Kidney capillary endothelial cell (primary cell): ENCODE measurements around the gene KLK7.

Source experiments
- DNase-seq: peaks from one replicate; pipeline ENCODE4 v3.0.0-alpha.2; 2018; ENCODE audit warnings: low spot score

Gene KLK7

DNA sequence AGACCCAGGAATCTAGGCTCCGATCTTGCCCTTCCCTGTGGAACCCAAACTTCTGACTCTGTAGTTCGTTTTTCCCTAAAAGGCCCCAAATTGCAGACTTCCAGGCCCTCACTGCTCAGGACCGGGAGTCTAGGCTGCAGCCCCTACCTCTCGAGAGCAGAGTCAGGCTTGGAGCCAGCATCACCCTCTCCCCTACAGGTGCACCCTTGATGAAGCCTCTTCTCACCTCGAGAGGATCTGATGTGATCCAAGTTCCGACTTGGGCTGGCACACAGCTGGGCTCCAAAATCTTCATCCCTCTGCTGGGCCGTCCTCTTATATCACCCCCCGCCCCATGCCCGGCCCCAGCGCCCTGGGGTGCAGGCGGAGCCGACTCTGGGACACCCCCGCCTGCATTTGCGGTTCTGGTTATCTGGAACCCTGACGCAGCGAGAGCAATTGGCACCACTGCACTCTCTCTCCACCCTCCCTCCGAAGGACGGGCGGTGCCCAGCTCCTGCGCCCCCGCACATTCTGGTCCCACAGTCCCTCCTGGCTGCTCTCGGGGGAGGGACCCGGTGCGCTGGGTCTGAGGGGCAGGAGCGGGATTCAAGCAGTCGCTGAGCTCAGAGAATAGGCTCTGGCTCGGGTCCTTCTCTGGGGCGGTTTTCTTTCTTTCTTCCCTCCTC lies at the start of gene KLK7:
KLK7 (minus strand) TSS at position 293 of the 668 bp plus-strand sequence. CDS start 1,518 bp downstream, outside the sequence.
- DNase-seq = no peak

DNA sequence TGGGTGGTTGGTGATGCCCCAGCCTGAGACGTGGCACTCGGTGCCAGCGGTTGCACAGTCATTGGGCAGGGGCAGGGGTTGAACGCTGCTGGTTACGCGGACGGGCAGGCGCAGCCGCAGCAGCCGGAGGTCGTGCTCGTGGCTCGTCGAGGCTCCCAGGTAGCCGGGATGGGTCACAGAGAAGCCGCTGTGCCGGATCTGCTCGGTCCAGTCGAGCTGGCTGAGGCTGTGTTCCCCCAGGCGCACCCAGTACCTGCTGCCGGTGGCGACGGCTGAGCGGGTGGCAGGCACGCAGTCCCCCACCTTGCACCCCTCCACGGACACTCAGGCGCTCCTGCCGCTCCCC lies 48.1 kb upstream of the KLK7 start:
- DNase-seq = no peak

DNA sequence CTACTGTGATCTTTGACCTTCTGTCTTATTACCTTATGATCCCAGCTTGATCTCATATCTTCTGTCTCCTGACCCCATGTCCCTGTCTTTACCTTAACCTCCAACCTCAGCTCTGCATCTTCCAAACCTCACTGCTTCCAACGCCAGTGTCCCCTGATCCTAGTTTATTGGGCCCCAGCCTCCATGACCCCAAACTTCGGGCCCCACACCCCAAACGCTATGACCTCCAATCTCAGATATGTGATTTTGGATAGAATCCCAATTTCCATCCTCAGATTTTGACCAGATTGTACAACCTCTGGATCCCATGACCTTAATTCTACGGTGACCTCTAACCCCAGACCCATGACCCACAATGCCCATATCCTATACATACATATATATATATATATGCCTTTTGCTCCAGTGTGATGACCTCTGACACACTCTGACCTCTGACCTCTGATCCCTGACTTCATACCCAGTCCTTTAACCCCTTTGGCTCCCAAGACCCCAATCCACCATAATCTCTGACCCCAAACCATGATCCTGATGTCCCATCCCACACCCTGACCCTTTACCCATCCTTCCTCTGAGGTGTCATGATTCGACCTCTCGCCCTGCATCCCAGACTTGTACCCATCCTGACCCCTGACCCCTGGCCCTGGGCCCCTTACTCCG lies 47.6 kb upstream of the KLK7 start:
- DNase-seq = no peak

DNA sequence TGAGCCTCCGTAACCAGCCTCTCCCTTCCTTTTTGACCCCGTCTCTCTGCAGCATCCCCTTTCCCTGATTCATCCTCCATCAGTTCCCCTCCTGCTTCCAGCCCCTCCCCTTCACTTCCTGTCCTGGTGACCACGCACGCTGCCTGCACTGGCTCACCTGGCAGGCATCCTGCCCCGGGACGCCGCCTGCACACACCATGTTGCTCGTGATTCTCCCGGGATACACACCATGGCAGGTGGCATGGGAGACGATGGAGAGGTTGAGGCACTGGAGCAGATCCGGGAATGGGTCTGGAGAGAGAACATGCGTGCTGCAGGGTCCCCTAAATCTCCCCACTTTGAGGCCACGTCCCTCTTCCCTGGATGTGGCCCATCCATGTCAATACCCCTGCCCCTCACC lies 46.9 kb upstream of the KLK7 start:
- DNase-seq = no peak

DNA sequence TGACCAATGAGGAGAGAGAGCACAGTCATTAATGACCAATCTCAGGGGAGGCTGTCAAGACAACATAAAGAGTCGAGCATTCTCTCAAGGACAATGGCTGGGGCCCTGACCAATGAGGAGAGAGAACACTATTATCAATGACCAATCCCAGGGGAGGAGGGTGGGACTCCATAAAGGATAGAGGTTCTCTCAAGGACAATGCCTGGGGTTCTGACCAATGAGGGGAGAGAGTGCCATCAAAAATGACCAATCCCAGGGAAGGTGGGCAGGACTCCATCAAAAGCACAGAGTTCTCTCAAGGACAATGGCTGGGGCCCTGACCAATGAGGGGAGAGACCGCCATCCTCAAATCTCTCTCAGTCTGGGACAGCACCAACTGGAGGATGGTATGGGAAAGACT lies 46.0 kb upstream of the KLK7 start:
- no peak for DNase-seq

DNA sequence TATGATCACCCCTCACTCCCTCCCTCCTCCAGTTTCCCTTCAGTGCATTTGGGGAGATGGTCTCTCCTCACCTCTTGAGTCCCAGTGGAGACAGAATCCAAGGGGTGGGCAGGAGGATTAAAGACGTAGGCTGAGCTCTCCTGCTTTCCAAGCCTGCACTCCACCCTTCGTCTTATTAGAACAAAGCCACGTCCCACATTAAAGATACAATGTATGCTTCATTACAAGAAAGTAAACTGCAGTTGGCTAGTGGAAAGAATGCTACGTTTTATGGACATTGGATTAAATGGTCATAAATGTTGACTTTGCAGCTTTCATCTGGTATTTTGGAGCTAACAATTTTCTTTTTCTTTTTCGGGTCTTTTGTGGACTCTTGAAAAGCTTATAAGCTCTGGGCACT lies 44.2 kb upstream of the KLK7 start:
- DNase-seq = no peak

DNA sequence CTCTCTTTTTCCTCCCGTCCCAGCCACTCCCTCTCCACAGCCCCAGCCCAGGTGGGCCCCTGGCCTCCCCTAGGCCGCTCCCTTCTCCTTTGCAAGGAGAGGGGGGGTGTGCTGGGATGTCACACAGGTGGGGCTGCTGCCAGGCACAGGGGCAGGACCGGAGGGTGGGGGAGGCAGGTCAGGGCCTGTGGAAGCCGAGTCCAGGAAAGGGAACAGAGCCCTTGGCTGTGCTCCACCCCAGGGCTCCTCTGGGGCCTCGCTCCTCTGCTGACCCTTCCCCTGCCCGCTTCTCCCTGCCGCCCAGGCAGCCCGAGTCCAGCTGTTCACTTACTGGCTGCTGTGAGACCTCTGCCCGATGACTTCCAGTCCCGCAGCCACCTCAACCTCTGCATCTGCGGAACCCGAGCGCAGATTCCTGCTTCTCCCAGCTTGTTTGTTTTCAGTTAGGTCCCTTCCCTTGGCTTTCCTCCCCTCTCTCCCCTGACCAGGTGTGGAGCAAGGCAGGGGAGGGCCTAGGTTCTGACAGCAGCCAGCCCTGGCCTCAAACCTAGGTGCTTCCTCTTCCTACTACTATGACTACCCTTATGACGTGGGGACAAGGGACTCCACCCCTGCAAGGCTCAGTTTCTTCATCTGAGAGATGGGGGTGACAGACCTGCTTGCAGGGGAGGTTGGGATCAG lies 43.5 kb upstream of the KLK7 start:
- no peak for DNase-seq

DNA sequence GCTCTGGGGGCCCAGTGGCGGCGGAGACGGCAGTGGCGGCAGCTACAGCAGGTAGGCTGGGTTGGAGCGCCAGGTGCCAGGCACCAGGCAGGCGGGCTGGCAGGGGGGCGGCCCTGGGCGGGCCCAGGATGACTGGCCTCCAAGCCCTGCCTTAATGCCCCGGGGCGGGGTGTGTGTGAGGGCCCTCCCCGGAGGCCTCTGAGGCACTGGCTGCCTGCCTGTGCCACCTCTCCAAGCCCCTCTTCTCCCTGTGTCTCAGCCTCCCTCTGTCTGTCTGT lies 42.8 kb upstream of the KLK7 start, which contains the start of gene KLK11:
KLK11 (minus strand) TSS at position 63 of the 278 bp plus-strand sequence. CDS start 985 bp downstream, outside the sequence.
- no peak for DNase-seq

DNA sequence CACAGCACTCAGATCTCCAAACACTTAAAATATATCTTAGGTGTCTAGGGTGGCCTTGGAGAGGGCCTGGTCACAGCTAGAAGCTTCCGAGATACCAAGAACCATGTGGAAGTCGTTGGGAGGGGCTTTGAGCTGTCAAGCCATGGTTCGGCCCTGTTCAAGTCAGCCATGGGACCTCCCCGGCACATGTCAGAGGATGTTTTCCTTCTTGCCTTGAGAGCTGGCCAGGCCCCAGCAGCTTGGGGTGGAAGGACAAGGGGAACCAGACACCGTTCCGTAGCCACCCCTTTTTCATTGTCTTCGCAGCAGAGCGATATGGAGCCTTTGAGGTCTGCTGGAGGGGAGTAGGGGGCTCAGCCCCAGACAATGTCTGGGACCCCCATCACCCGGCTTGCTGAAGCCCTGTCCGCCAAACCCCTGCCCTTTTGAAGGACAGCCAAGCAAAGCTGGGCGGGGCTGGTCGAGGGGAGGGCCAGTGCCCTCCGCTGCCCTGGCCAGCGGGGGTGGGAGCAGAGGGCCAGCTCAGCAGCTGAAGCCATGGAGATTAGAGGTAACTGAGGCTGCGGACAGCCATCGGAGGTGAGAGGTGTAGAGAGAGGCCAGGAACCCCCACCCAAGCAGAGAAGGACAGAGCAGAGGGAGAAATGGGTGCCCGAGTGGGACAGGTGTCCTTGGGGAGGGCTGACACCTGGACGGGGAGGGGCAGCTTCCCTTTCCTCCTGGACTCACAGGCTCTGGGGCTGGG lies 42.3 kb upstream of the KLK7 start:
- DNase-seq = no peak

DNA sequence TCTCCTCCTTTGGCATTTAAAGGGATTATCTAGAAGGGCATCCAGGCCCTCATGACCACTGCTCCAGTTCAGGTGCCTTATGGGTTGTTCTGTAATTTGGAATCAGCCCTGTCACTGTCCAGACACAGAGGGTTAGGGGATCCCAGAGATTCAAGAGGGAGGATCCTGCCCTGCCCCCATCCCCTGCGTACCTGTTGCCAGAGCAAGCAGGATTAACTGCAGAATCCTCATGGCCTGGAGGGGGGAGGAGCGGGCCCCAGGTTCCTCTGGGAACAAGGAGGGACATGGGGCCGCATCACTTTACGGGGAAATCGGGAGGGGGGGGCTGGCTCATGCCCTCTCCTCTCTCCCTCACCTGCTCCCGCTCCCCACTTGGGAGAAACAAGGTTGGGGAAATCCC lies 41.7 kb upstream of the KLK7 start:
- no peak for DNase-seq

DNA sequence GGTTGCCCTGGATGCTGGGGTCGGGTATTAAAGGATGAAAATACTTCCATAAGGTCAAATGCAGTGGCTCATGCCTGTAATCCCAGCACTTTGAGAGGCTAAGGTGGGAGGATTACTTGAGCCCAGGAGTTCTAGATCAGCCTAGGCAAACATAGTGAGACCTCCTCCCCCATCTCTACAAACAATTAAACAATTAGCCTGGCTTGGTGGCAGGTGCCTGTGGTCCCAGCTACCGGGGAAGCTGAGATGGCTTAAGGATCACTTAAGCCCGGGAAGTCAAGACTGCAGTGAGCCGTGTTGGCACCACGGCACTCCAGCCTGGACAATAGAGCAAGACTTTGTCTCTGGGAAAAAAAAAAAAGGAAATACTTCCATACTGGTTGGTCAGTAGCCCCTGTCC lies 41.2 kb upstream of the KLK7 start:
- no peak for DNase-seq

DNA sequence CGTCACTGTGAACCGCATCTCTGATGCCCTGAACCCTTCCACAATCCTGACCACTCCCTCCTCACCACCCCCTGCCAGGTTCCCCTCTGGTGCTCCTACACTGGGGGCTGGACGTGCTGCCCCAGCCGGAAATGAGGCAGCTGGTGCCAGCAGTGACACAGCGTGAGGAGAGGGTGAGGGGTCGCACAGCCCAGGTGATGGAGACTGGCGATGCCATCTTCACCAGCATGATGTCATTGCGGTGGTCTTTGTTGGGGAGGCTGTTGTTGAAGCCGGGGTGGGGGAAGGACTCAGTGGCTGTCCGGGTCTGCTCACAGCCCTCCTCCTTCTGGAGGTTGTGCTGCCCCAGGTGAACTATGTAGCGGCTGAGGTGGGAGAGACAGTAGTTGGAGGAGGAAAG lies 40.2 kb upstream of the KLK7 start:
- DNase-seq = no peak

DNA sequence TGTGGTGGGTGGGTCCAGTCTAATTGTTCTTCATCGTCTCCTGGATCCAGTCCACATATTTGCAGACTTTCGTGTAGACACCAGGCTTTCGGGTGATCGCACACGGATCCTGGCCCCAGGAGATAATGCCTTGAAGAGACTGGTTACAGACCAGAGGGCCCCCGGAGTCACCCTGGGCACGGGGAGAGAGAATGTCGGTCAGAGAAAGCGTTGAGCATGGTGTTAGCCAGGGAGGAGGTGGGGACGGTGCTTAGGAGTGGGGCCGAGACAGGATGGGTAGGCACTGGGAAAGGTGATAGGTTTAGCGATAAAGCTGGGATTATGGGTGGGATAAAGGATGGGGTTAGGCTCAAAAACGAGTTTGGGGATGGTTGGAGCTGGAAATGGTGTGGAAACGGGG lies 38.8 kb upstream of the KLK7 start:
- no peak for DNase-seq

DNA sequence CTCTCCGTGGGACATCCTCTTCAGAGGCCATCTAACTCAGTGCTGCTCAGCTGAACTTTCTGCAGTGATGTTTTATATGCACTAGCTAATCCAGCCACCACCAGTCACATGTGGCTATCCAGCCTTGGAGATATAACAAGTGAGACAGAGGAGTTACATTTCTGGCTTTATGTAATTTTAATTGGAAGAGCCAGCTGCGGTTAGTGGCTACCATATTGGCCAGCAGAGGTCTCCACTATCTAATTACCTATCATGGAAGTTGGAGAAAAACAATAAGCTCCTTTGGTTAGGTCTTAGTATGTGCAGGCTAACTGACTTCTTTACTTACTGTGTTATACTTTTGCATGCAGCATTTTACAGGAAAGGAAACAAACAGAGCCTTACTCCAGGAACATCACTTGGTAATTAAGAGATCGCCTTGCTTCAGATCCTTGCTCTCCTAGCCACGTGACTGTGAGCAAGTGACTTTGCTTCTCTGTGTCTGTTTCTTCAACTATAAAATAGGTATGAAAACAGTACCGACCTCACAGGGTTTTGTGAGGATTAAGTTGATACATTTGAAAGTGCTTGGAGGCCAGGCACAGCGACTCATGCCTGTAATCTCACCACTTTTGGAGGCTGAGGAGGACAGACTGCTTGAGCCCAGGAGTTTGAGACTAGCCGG lies 37.4 kb upstream of the KLK7 start:
- peak; percentile 53 for DNase-seq

DNA sequence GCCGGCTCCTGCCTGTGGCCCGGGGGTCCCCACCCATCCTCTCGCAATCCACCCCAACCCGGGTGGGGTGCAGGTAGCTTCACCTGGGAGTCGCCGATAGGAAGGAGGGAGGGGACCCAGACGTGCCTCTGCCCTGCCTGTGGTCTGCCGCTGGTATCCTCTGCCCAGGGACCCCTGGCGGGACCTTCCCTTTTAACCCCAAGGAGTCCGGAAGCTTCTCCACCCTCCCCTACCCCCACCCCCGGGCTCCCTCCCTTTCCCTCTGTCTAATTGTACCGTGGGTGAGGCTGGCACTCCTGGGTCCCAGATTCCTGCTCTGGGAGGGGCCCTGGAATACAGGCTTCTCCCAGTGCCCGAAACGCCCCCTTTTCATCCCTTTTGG lies 35.8 kb upstream of the KLK7 start, which contains the start of gene KLK10:
KLK10 (minus strand) TSS at position 166 of the 382 bp plus-strand sequence. CDS start 579 bp downstream, outside the sequence.
- no peak for DNase-seq

DNA sequence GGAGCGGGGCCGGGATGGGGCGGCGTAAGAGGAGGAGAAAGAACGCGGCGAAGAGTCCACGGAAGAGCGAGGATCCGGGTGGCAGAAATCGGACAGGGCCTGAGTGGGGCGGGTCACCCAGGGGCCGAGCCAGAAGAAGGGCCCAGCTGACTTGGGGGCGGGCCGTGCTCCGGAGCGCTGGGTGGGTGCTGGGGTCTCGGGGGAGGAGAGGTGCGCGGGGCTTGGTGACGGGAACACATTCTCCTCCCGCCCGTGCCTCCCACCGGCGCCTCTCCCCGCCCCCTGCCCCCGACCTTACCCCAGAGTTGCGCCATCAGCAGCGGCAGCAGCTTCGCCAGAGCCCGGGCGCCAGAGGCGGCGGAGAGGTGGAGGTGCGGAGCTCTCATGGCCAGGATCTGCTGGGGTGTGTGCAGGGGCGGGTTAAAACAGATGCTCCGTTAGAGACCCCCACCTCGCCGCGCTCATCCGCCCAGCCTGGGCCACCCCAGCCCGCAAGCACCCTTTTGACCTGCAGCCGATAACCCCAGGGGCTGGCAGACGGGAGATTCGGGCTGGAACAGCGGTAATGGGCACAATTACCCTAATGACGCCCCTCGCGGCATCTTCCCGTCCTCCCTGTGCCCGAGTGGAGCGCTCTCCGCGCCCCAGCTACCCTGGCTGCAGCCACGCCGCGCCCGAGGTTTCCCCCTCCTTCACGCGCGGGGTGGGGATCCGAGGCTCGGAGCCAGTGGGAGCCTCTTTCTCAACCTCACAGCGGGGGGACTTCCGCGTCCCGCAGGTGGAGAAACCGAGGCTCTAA lies 35.2 kb upstream of the KLK7 start:
- no peak for DNase-seq

DNA sequence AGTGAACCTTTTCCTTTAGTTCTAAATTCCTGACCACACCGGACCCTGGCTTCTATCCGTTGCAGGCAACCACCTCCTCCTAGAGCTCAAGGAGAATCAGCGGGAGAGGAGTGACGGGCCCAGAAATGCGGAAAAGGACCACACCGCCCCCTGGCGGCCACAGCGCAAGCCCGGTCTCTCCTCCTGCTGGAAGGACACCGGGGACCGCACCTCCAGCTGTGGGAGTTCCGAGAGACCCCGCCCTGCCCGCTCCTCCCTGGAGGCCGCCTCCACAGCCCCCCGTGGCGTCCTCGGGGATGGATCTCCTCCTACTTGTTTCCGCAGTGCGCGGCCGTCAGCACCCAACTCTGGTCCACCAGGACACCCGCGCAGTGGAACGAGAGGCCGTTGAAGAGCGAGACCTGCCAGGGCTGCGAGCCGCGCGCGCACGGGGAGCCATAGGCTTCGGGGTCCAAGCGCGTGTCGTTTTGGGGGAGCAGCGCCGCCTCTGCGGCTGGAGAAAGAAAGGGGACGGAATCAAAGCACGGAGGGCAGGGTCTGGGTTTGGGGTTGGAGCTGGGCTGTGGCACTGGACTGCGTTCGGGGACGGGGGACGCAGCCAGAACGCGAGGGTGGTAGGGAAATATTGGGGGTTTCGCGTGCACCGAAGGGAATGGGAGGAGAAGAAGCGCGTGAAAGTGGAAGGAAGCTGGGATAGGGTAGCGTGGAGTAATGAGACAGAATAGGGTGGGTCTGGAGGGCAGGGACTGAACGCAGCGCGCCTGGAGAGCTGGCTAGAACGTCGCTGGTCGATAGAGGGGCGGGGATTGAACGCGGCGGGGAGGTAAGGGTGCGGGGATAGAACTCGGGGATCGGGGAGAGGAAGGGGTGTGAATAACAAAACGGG lies 33.3 kb upstream of the KLK7 start:
- DNase-seq = peak; percentile 36

DNA sequence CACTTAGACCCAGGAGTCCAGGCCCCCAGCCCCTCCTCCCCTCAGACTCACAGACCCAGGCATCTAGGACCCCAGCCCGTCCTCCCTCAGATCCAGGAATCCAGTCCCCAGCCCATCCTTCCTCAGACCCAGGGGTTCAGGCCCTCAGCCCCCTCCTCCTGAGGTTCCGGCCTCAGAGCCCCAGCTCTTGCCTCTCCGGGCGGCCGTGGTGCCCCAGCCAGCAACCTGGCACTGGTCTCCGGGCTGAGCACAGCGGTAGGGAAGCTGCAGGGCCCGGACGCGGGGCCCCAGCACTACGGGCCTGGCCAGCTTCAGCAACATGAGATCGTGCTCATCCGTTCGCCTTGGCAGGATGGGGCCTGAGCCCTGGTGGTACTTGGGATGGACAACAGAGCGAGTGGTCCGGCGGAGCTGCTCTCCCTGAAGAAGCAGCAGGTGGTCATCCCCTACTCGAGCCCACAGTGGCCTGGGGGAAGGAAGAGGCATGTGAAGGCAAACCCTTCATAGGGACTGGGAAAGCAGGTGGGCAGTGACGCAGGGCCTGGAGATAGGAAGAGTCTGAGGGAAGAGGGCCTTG lies 32.1 kb upstream of the KLK7 start:
- DNase-seq = no peak

DNA sequence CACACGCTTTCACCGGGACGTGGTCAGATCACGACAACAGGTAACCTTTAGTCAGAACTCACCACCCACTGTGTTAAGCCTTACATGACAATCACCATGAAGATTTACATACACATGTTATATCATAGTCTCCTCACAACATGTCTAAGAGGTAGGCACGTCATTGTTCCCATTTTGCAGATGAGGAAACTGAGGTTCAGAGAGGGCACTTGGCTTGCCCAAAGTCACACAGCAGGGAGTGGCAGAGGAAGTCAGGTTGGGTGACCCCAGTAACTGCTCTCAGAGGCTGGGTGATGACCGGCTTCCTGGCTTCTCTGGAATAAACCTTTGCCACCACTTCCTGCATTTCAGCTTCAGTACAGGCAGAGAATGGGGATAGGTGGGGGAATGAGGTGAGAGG lies 30.5 kb upstream of the KLK7 start:
- DNase-seq = no peak

DNA sequence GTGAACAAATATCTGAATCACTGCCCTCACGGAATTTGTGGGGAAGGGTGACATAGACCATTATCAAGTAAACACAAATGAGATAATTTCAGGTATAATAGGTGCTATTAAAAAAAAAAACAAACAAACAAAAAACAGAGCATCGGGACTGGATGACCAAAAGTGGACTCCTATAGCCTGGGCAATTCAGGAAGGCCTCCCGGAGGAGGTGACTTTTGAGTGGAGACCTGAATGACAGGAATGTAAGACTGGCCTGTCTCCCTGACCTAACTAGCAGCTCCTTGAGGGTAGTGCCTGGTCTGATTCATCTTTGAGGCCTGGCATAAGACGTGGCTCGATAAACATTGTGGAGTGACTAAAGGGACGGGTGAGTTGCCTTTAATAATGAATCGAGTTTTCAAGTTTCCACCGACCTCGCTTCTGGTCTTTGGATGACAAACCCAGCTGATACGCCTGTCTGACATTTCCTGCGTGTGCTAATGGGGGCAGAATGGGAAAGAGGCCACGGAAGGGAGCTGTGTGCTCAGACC lies 29.0 kb upstream of the KLK7 start:
- no peak for DNase-seq
